Colonic mucosa (tissue), 4 donors: ENCODE measurements around the gene POU2F1. TPM values are rescaled to one million over a fixed set of nuclear protein-coding genes. Genes with fewer than 3 reads are reported as not detected.

Experiments
- DNase-seq: peaks from one replicate; pipeline ENCODE4 v3.0.0-alpha.2; 2020
- H3K27ac ChIP-seq: fragments of 200-600 bp; one replicate; pipeline ENCODE4 v1.8.0; 2021
- H3K27me3 ChIP-seq: fragments of 200-600 bp; one replicate; pipeline ENCODE4 v1.8.0; 2021
- H3K36me3 ChIP-seq: fragments of 200-600 bp; one replicate; pipeline ENCODE4 v1.8.0; 2021
- H3K4me1 ChIP-seq: fragments of 200-600 bp; one replicate; pipeline ENCODE4 v1.8.0; 2021; ENCODE audit warnings: mild to moderate bottlenecking
- H3K4me3 ChIP-seq: fragments of 200-600 bp; one replicate; pipeline ENCODE4 v1.8.0; 2021
- H3K9ac ChIP-seq, 2 donors: one replicate each; pipeline ENCODE4 v1.7.0; 2013; ENCODE audit warnings: control low read depth in 2 of 2, low read depth in 2 of 2, low read length in 2 of 2
- H3K9me3 ChIP-seq: fragments of 200-600 bp; one replicate; pipeline ENCODE4 v1.8.0; 2021
- CTCF ChIP-seq: fragments of 200-600 bp; IDR thresholded peaks from one replicate; pipeline ENCODE4 v1.8.0; 2022; ENCODE audit warnings: antibody characterized with exemption, mild to moderate bottlenecking
- intact Hi-C: fragments of 100-400 bp; cut with DNase I; formaldehyde crosslinking; loops from one replicate; pipeline ENCODE4 v1.14.1; 2022
- total RNA-seq, 2 donors: library from RNA; stranded (reverse); fragmentation: NEBNext Ultra II Directional in 1 of 2; extraction: Animal tissue kit (Norgen Biotek cat#: 25700) in 1 of 2; gene quantifications; one replicate each; pipeline ENCODE4 v1.2.1, GENCODE V29; 2021
- donor health status: healthy.
- donor health status: DM: no; HTN: no; CAD: no.
- donor health status: DM: no; HTN: no; CAD: no.

Gene POU2F1
- total RNA-seq, 2 donors from 2014 or later, result 16.4 to 24.4 TPM

GRCh38 chr1:167409183-167409582 lies 188.5 kb downstream of the POU2F1 start:
- Histone ChIP-seq H3K27me3 (no peaks in the 10 kb centered on the region), H3K4me1 (no peaks in the 10 kb centered on the region), H3K4me3 (no peak overlapping the region), H3K36me3 (no peaks in the 10 kb centered on the region), H3K9ac (no peak overlapping the region), H3K27ac (no peak overlapping the region), H3K9me3 (no peaks in the 10 kb centered on the region)
- intact Hi-C loops, result no loop called here
- no peak for TF ChIP-seq CTCF
- no peak for DNase-seq

- Histone ChIP-seq H3K4me3 (no peak overlapping the region), H3K9me3 (no peaks in the 10 kb centered on the region), H3K27ac (no peak overlapping the region), H3K9ac (no peak overlapping the region), H3K36me3 (no peaks in the 10 kb centered on the region), H3K4me1 (no peaks in the 10 kb centered on the region), H3K27me3 (no peaks in the 10 kb centered on the region)
- intact Hi-C loops, result no loop called here
- TF ChIP-seq CTCF, result no peak
- DNase-seq, result no peak
Observed at GRCh38 chr1:167412072-167412471, 191.4 kb downstream of the POU2F1 start.

DNA sequence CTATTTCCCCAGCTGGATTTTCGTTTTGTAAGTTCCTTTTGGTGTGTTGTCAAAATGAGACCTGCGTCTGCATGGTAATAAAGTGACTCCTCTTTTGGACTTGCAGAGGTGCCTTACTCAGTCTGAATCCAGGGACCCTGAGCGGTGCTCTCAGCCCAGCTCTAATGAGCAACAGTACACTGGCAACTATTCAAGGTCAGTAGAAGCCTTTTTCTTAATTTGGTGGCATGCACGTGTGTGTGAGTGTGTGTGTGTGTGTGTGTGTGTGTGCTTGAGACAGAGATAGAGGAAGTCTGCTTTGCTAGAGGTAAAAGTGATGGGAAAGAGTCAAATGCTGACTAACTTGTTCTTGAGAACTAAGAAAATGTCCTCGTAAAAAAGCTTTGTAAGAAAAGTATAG lies 192.2 kb downstream of the POU2F1 start:
- Histone ChIP-seq H3K4me1 (no peaks in the 10 kb centered on the region), H3K9ac (no peak overlapping the region), H3K9me3 (no peaks in the 10 kb centered on the region), H3K36me3 (no peaks in the 10 kb centered on the region), H3K4me3 (no peak overlapping the region), H3K27me3 (no peaks in the 10 kb centered on the region), H3K27ac (no peak overlapping the region)
- intact Hi-C loops, result no loop called here
- no peak for TF ChIP-seq CTCF
- no peak for DNase-seq

DNA sequence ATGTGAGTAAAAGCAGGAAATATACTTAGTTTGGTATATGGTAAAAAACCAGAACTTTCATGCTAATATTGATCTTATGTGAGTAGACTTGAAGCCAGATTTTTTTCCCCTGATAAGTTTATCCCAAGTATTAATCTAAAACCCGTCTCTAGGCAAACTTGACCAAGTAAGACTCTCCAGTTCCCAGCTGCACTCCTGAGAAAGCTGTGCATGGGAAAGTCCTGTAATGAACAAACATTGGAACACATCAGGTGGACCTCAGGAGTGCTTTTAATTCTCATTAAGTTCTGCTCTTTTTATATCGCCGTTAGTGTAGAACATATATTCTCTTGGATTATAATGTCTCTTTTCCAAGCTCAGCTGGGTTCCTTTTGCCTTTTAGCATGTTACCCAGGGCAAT lies 192.6 kb downstream of the POU2F1 start:
- TF ChIP-seq CTCF, result no peak
- Histone ChIP-seq H3K27me3 (no peaks in the 10 kb centered on the region), H3K4me1 (no peaks in the 10 kb centered on the region), H3K9me3 (no peaks in the 10 kb centered on the region), H3K4me3 (no peak overlapping the region), H3K9ac (no peak overlapping the region), H3K27ac (no peak overlapping the region), H3K36me3 (no peaks in the 10 kb centered on the region)
- intact Hi-C loops, result no loop called here
- no peak for DNase-seq

GRCh38 chr1:167416506-167416905 lies 195.8 kb downstream of the POU2F1 start:
- DNase-seq, result no peak
- Histone ChIP-seq H3K27me3 (no peaks in the 10 kb centered on the region), H3K4me1 (no peaks in the 10 kb centered on the region), H3K9me3 (no peaks in the 10 kb centered on the region), H3K27ac (no peak overlapping the region), H3K36me3 (no peaks in the 10 kb centered on the region), H3K9ac (no peak overlapping the region), H3K4me3 (no peak overlapping the region)
- no peak for TF ChIP-seq CTCF
- intact Hi-C loops, result no loop called here

GRCh38 chr1:167418391-167418790 lies 197.7 kb downstream of the POU2F1 start:
- H3K36me3 ChIP-seq, result no peaks in the 10 kb centered on the region
- no peaks in the 10 kb centered on the region for H3K9me3 ChIP-seq
- TF ChIP-seq CTCF, result no peak
- H3K27me3 ChIP-seq, result no peaks in the 10 kb centered on the region
- no peak overlapping the region for H3K27ac ChIP-seq
- no peaks in the 10 kb centered on the region for H3K4me1 ChIP-seq
- intact Hi-C loops, result no loop called here
- no peak overlapping the region for H3K4me3 ChIP-seq
- DNase-seq, result no peak
- no peak overlapping the region for H3K9ac ChIP-seq
